Spleen (tissue), 7 donors: Measurements from ENCODE around the gene RAB15.

Experiments
- CTCF ChIP-seq, 11 experiments: fragments of 200-600 bp in 7 of 11; fragments of 450-650 bp in 4 of 11; sonication (generic) in 4 of 11; IDR thresholded peaks in 8 of 11; conservative IDR thresholded peaks in 3 of 11; 1 replicate in 7 of 11; 2 replicates in 4 of 11; pipeline versions ENCODE4 v1.4.0 to v1.8.0; 2016 to 2021; ENCODE audit warnings: antibody characterized with exemption in 11 of 11, inconsistent platforms in 4 of 11, mild to moderate bottlenecking in 1 of 11
- POLR2A ChIP-seq, 3 donors: fragments of 450-650 bp; IDR thresholded peaks; one replicate each; pipeline ENCODE4 v1.5.1; 2017; ENCODE audit warnings: antibody characterized with exemption in 3 of 3, mild to moderate bottlenecking in 1 of 3
- donor health status: DM: no; HTN: no; CAD: no; lungs with moderate emphysema.
- donor health status: DM: no; HTN: no; CAD: no.
- donor health status: DM: no; HTN: no; CAD: no.

DNA sequence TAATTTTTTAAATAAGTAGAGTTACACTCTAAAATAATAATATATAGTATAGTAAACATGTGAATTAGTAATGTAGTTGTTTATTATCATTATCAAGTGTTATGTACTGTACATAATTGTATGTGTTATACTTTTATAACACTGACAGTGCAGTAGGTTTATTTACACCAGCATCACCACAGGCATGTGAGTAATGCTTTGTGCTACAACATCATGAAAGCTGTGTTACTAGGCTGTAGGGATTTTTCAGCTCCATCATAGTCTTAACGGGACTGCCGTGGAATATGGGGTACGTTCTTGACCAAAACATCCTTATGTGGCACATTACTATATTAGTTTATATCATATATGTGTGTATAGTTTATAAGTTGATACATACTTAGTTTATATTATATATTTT, 23.2 kb upstream of the RAB15 start:
- TF ChIP-seq POLR2A (IDR thresholded peaks at IDR 0.05) (no peak), CTCF (IDR thresholded peaks at IDR 0.05 in 8 of 11, conservative IDR thresholded peaks at IDR 0.05 in 3 of 11) (no peak)
